SK-N-MC (cell line): ENCODE data around the gene MYL2.

Experiments used
- EZH2 ChIP-seq: fragments of 200-600 bp; sonication (generic); IDR thresholded peaks from one replicate; pipeline ENCODE4 v1.6.1; 2017; ENCODE audit warnings: antibody characterized with exemption
- POLR2AphosphoS5 ChIP-seq: IDR thresholded peaks from 2 replicates; pipeline ENCODE4 v1.6.1; 2012; ENCODE audit warnings: mild to moderate bottlenecking, low read depth, low read length, borderline replicate concordance

GRCh38 chr12:110928700-110929099 is 8.3 kb upstream of the MYL2 start:
- no peak for TF ChIP-seq EZH2
- no peak for TF ChIP-seq POLR2AphosphoS5
